HG02798 (cell line): Measurements from ENCODE around the gene PPP1R7.

Experiments
- ATAC-seq: cut with Tn5 transposase; IDR thresholded peaks from one replicate; pipeline ENCODE4 v1.9.1; 2021; ENCODE audit warnings: mild to moderate bottlenecking; ENCODE audit not compliant: unreplicated experiment, poor library complexity

PPP1R7 gene

GRCh38 chr2:241157841-241158545 lies 7.7 kb downstream of the PPP1R7 start:
- ATAC-seq, result no peak

- ATAC-seq, result no peak
These were observed 8.3 kb downstream of the PPP1R7 start for GRCh38 chr2:241158546-241158900.

DNA sequence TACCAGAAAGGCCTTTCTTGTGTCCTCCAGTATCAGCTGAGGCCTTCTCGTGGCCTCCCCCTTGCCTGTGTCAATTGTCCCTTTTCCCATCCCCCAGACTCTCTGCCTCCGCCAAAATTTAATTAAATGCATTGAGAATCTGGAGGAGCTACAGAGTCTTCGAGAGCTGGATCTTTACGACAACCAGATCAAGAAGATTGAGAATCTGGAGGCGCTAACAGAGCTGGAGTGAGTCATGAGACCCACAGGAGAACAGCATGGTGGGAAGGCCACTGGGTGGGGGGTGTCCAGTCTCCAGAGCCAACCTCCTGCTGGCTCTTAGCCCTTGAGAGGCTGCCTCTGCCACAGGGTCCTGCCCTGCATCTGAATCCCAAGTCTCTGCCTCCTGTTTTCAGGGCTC lies 8.8 kb downstream of the PPP1R7 start:
- no peak for ATAC-seq

- no peak for ATAC-seq
These were observed 10.1 kb downstream of the PPP1R7 start for GRCh38 chr2:241160318-241160717.

- ATAC-seq, result no peak
These were observed 11.5 kb downstream of the PPP1R7 start for GRCh38 chr2:241161646-241162281.

- ATAC-seq, result no peak
These were observed 13.4 kb downstream of the PPP1R7 start for GRCh38 chr2:241163601-241164118.

DNA sequence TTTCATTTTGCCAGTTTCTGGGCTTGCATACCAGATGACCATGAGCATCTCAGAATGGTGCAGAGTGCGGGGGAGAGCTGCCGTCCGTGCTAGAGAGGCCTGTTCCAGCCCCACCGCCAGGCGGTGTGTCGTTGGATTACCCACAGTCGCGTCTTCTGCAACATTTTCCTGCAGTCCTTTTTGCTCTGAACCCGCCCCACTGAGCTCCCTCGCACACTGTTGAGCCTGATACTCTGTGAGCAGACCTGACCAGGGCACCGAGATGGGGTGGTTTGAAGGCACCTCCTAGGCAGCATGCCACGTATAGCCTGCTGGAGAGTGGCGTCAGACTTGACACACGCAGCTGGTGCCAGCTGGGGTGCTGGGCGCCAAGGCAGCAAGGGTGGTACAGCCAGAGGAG lies 18.1 kb downstream of the PPP1R7 start:
- ATAC-seq, result no peak

DNA sequence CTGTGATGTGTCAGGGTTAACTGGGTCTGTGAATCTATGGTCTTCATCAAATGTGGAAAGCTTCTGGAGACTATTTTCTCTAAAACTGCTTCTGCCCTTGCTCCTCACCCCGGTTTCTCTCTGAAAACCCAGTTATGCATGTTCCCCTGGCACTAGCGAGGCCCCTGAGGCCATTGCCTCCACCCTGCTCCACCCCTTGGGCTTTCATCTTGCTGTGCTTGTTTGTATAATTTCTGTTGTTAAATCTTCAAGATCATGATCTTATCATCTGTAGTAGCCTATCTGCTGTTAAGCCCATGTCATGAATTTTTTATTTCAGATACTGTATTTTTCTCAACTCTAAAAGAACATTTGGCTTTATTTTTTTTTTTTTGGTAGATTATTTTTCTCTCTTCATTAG lies 23.3 kb downstream of the PPP1R7 start:
- ATAC-seq, result no peak

GRCh38 chr2:241177526-241178334 lies 27.5 kb downstream of the PPP1R7 start:
- ATAC-seq, result no peak

GRCh38 chr2:241178961-241179360 lies 28.7 kb downstream of the PPP1R7 start:
- no peak for ATAC-seq

DNA sequence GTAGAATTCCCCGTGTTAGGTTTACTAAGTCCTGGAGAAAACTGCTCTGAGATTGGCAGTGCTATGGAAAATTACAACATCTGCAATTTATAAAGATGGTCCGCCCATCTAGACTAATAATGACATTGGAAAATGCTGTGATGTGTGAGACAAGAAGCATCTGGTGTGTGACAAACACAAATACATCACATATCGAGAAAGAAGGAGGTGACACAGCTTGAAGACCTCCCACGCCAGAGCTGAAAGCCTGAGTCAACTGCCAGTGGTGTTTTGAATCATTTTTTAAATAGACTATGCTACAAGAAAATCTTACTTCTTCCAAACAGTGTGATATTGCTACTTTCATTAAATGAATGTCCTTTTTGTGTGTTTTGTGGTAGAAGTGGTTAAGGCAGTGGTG lies 29.6 kb downstream of the PPP1R7 start:
- no peak for ATAC-seq

- no peak for ATAC-seq
These were observed 30.2 kb downstream of the PPP1R7 start for GRCh38 chr2:241180495-241180894.

- no peak for ATAC-seq
These were observed 31.9 kb downstream of the PPP1R7 start for GRCh38 chr2:241182126-241182525.

DNA sequence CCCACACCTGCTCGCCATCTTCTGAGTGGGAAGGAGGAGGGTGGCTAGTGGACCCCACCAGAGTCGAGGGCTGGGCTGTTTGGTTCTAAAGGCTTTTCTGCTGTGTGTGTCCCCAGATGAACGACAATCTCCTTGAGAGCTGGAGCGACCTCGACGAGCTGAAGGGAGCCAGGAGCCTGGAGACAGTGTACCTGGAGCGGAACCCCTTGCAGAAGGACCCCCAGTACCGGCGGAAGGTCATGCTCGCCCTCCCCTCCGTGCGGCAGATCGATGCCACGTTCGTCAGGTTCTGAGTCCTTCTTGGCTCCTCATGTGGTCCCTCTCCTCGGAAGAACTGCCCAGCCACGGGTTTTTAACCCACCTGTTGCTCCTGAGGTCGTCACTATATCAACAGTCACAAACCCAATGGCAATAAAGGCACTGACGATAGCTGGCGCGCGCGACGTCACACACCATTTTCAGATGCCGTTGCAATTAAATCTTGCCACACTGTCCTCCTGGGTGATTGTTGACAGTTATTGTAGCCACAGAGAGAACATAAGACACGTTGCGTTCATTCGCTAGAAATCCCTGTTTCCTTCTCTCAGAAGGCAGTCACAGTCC lies 32.4 kb downstream of the PPP1R7 start:
- ATAC-seq, result no peak

DNA sequence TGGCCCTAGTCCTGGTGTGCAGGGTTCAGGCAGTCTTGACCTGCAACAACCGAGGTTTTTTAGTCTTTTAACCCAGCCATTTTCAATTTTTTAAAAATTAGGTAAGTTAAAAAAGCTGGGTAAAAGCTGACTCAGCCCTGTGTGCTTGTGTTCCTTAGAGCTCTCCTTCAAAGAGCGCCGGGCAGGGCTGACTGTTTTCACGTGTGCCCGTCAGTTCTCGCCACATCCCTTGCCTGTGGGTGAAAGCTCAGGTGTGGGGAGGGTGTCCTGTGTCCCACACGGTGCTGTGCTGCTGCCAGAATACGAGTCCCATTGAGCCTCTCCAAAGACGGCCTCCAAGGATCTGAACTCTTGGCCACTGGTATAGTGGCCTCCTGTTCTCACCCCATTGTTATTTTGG lies 33.0 kb downstream of the PPP1R7 start:
- ATAC-seq, result no peak

- no peak for ATAC-seq
These were observed 34.6 kb downstream of the PPP1R7 start for GRCh38 chr2:241184901-241185300.

DNA sequence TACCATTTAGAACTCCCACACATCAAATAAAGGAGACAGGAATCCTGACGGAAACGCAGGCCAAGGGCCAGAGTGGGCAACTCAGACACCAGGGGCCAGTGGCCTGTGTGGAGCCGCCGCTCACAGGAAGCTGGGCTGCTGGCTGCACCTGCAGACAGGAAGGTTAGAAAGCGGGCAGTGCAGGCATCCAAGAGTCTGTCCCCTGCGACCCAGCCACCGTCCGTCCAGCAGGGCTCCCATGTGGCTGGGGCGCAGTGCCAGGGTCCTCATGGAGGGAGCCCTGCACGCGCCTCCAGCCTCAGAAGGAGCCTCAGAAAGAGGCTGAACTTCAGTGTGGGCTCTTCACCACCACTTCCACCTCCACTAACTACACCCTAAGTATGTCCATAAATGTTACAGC lies 35.7 kb downstream of the PPP1R7 start:
- ATAC-seq, result no peak

DNA sequence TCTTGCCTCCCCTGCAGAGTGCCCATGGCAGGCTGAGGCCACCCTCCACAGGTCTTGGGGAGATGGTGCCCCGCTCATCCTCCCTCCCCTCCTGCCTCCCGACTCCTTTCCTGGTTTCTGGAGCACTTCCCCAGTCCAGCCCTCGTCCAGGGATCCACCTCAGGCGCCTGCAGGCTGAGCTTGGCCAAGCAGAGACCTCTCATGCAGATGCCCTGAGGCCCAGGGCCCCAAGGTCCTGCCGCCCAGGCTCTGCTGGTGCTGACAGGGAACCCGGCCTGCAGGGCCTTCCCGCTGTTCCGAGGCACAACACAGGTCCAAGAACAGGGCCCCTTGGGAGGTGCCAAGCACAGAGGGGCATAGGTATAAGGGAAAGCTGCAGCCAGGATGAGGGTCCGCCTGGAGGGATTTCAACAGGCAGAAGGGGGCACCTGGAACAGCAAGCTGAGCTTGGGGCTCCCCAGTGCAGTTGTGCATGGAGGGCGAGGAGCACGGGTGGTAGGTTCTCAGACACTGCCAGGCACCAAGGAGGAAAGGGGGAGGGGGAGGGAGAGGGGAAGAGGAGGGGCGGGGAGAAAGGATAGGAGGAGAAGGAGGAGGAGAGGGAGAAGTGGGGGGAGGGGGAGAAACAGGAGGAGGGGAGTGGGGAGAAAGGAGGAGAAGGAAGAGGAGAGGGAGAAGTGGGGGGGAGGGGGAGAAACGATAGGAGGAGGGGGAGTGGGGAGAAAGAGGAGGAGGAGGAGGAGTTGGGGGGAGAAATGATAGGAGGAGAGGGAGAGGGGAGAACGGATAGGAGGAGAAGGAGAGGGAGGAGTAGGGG lies 37.0 kb downstream of the PPP1R7 start:
- no peak for ATAC-seq

- ATAC-seq, result no peak
These were observed 37.6 kb downstream of the PPP1R7 start for GRCh38 chr2:241187918-241188234.
